Chondrocyte (in vitro differentiated cells): ENCODE results near the gene QRFPR. TPM values are rescaled to one million over a fixed set of nuclear protein-coding genes. Genes with fewer than 3 reads are reported as not detected.

Experiments
- DNase-seq: peaks from one replicate; pipeline ENCODE4 v3.0.0; 2021; ENCODE audit warnings: mixed read lengths, low spot score
- H3K27ac Mint-ChIP-seq: one replicate; pipeline ENCODE4 v1.8.0; 2021; ENCODE audit warnings: mild to moderate bottlenecking, moderate library complexity, mixed read lengths; ENCODE audit not compliant: unreplicated experiment
- H3K27me3 Mint-ChIP-seq: 2 replicates; pipeline ENCODE4 v1.8.0; 2021; ENCODE audit warnings: low read depth, mixed read lengths
- H3K36me3 Mint-ChIP-seq: 2 replicates; pipeline ENCODE4 v1.8.0; 2021; ENCODE audit warnings: low read depth, mixed read lengths
- H3K4me1 Mint-ChIP-seq: 2 replicates; pipeline ENCODE4 v1.8.0; 2021; ENCODE audit warnings: low read depth, mild to moderate bottlenecking, mixed read lengths
- H3K4me3 Mint-ChIP-seq: one replicate; pipeline ENCODE4 v1.8.0; 2021; ENCODE audit warnings: mild to moderate bottlenecking, moderate library complexity, mixed read lengths; ENCODE audit not compliant: unreplicated experiment
- H3K9me3 Mint-ChIP-seq: 2 replicates; pipeline ENCODE4 v1.8.0; 2021; ENCODE audit warnings: low read depth, mixed read lengths
- total RNA-seq: library from RNA; stranded (reverse); gene quantifications from 3 replicates; pipeline ENCODE4 v1.2.1, GENCODE V29; 2021
- TF ChIP-seq, protein P1 (sequence below): fragments of 200-600 bp; sonication (generic); IDR thresholded peaks from 2 replicates; pipeline ENCODE4 v1.5.0; 2021; ENCODE audit warnings: antibody characterized with exemption, mild to moderate bottlenecking, moderate library complexity

The QRFPR gene
- total RNA-seq, 1 donor from 2014 or later: not detected

DNA sequence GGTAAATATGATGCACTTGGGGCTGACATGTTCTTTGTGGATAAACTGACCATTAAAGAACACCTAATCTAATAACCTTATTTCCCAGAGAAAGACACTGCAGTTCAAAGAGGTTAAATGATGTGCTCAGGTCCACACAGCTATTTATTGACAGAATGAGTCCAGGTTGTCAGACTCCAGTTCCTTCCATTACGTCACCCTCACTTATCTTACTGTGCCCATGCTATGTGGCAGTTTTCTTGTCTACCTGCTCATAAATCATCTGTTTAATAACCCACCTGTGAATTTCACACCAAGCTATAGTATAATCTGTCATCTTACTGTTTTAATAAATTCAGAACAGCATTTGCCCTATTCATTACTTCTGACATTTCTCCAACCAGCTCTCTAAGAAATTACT is 36.7 kb downstream of the QRFPR start:
- H3K4me1 Mint-ChIP-seq: no peaks in the 10 kb centered on the region
- no peak overlapping the region for H3K27ac Mint-ChIP-seq
- TF ChIP-seq, protein P1, sequence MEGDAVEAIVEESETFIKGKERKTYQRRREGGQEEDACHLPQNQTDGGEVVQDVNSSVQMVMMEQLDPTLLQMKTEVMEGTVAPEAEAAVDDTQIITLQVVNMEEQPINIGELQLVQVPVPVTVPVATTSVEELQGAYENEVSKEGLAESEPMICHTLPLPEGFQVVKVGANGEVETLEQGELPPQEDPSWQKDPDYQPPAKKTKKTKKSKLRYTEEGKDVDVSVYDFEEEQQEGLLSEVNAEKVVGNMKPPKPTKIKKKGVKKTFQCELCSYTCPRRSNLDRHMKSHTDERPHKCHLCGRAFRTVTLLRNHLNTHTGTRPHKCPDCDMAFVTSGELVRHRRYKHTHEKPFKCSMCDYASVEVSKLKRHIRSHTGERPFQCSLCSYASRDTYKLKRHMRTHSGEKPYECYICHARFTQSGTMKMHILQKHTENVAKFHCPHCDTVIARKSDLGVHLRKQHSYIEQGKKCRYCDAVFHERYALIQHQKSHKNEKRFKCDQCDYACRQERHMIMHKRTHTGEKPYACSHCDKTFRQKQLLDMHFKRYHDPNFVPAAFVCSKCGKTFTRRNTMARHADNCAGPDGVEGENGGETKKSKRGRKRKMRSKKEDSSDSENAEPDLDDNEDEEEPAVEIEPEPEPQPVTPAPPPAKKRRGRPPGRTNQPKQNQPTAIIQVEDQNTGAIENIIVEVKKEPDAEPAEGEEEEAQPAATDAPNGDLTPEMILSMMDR: no peak
- peaks cover 7% of the 10 kb centered on the region for H3K27me3 Mint-ChIP-seq
- no peak for DNase-seq
- H3K36me3 Mint-ChIP-seq: no peaks in the 10 kb centered on the region
- no peaks in the 10 kb centered on the region for H3K9me3 Mint-ChIP-seq
- H3K4me3 Mint-ChIP-seq: no peak overlapping the region

DNA sequence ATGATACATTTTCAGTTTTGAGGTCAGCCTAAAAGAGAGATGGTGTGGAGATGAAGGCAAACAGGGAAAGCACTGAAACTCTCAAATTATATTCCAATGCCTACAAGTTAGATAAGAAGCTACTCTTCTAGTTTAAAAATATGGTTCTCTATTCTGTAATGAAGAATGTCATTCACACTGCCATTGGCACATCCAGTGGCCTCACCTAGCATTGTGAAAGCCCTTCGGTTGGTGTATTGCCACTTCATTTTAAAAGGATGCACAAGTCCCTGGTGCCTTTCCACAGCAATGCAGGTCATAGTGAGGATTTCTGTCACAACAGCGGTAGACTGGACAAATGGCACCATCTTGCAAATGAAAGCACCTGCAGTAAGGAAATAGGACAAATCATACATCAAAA is 40.6 kb downstream of the QRFPR start:
- no peak overlapping the region for H3K4me3 Mint-ChIP-seq
- no peak for DNase-seq
- H3K27me3 Mint-ChIP-seq: no peaks in the 10 kb centered on the region
- no peaks in the 10 kb centered on the region for H3K4me1 Mint-ChIP-seq
- H3K9me3 Mint-ChIP-seq: no peaks in the 10 kb centered on the region
- no peaks in the 10 kb centered on the region for H3K36me3 Mint-ChIP-seq
- no peak overlapping the region for H3K27ac Mint-ChIP-seq
- TF ChIP-seq, protein P1: no peak

DNA sequence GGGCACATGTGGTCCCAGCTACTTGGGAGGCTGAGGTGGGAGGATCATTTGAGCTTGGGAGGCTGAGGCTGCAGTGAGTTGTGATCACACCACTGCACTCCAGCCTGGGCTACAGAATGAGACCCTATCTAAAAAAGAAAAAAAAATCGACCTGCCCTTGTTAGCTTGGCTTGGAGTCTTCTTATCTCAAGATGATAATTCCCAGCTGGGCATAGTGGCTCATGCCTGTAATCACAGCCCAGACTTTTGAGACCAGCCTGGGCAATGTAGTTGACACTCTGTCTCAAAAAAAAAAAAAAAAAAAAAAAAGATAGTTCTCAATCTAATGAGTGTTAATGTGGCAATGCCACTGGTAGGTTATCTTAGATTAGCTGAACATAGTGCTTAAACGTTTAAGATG is 41.0 kb downstream of the QRFPR start:
- no peak for DNase-seq
- Mint-ChIP-seq H3K4me1 (no peaks in the 10 kb centered on the region), H3K27me3 (no peaks in the 10 kb centered on the region), H3K9me3 (no peaks in the 10 kb centered on the region), H3K27ac (no peak overlapping the region), H3K4me3 (no peak overlapping the region), H3K36me3 (no peaks in the 10 kb centered on the region)
- TF ChIP-seq, protein P1: no peak

DNA sequence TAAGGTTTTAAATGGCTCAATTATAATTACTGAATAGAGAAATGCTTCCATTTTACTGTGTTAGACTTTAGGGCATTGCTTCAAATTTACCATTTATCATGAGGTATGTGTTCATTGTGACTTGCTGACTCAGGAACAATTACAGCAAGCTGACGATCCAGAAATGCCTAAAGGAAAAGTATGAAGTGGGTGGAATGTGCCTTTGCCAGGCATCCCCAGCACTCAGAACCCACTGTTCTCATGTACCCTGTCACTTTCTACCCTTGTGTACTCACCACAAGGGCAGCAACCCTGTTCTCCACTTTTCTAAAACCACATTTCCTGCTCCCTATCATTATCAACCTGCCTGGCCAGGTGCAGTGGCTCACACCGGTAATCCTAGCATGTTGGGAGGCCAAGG is 41.5 kb downstream of the QRFPR start:
- Mint-ChIP-seq H3K36me3 (no peaks in the 10 kb centered on the region), H3K9me3 (no peaks in the 10 kb centered on the region), H3K27ac (no peak overlapping the region), H3K4me1 (no peaks in the 10 kb centered on the region), H3K27me3 (no peaks in the 10 kb centered on the region), H3K4me3 (no peak overlapping the region)
- DNase-seq: no peak
- TF ChIP-seq, protein P1: no peak

DNA sequence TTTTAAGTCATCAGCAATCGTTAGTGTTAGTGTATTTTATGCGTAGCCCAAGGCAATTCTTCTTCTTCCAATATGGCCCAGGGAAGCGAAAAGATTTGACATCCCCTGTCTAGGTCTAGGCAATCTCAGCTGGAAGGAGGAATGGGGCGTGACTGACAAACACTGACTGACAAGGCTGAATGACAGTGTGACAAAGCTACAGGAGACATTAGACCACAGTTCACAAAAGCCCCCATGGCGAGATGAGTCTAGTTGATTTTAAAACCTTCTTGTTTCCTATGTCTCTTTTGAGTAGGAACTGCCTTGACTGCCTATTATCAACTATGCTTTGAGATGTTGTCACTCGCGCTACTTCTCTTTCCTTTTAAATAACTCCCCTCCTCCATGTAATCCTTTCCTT is 42.3 kb downstream of the QRFPR start:
- no peak overlapping the region for H3K4me3 Mint-ChIP-seq
- H3K36me3 Mint-ChIP-seq: no peaks in the 10 kb centered on the region
- H3K27ac Mint-ChIP-seq: no peak overlapping the region
- no peaks in the 10 kb centered on the region for H3K27me3 Mint-ChIP-seq
- H3K9me3 Mint-ChIP-seq: no peaks in the 10 kb centered on the region
- TF ChIP-seq, protein P1: no peak
- DNase-seq: no peak
- H3K4me1 Mint-ChIP-seq: no peaks in the 10 kb centered on the region
